ENCODE measurements around the gene EFNB2. TPM values are rescaled to one million over a fixed set of nuclear protein-coding genes. Genes with fewer than 3 reads are reported as not detected.

Gene EFNB2
- polyA plus RNA-seq, 3 donors: not detected

DNA sequence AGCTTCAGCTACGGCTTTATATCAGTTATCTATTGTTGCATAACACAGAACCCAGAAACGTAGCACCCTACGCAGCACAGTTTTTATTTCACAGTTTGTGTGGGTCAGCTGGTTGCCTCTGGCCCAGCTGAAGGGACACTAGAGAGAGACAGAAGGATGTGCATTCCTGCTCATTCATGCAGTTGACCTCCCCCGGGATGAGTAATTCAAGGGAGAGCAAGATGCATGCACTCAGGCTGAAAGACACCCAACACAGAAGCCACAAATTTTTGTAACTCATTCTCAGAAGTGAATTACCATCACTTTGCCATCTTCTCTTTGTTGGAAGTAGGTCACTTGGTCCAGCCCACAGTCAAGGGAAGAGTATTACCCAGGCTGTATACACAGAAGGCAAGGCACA, 89.5 kb downstream of the EFNB2 start:
- TF ChIP-seq CTCF (IDR thresholded peaks at IDR 0.05): no peak
- peaks cover 0 to 2% (median 1%) of the 10 kb centered on the region in 3 donors for H3K27me3 Mint-ChIP-seq (ENCODE audit: low read depth in 3 of 3)
- no peak overlapping the region for H3K9ac ChIP-seq (ENCODE audit: insufficient read depth, low read length, poor library complexity, severe bottlenecking)
- H3K4me3 Mint-ChIP-seq: no peak overlapping the region
- intact Hi-C loops (cut with micrococcal nuclease): no loop called here
- peaks cover 0 to 15% (median 7%) of the 10 kb centered on the region in 7 donors for H3K9me3 Mint-ChIP-seq
- H3K27ac Mint-ChIP-seq: no peak overlapping the region
- no peak overlapping the region for H3K27ac ChIP-seq (ENCODE audit: low read depth in 1 of 2, low read length in 2 of 2)
- H3K36me3 ChIP-seq (replicated peaks in 1 of 2; ENCODE audit: control insufficient read depth in 1 of 2, insufficient read depth in 2 of 2, low read length in 2 of 2): no peaks in the 10 kb centered on the region
- H3K27me3 ChIP-seq (ENCODE audit: control insufficient read depth in 2 of 2, insufficient read depth in 2 of 2, low read length in 2 of 2): no peaks in the 10 kb centered on the region
- DNase-seq: no peak
- 100% methylated on average over 4 of the region's 4 CpGs for WGBS (ENCODE audit: insufficient coverage)
- no peak overlapping the region for H3K4me2 ChIP-seq (replicated peaks; ENCODE audit: extremely low read depth, low read length, poor library complexity, severe bottlenecking)
- no peak overlapping the region for H3K4me3 ChIP-seq (replicated peaks in 1 of 3; ENCODE audit: low read depth in 2 of 3, low read length in 3 of 3)
- H3K79me2 ChIP-seq (ENCODE audit: insufficient read depth, low read length): no peaks in the 10 kb centered on the region
- no peaks in the 10 kb centered on the region for H3K9me3 ChIP-seq (replicated peaks in 1 of 2; ENCODE audit: control insufficient read depth in 1 of 2, insufficient read depth in 1 of 2, low read length in 2 of 2)
- H3K4me1 Mint-ChIP-seq: no peaks in the 10 kb centered on the region
- H3K36me3 Mint-ChIP-seq: no peaks in the 10 kb centered on the region
- H3K4me1 ChIP-seq (ENCODE audit: control insufficient read depth in 1 of 2, insufficient read depth in 2 of 2, low read length in 2 of 2): no peaks in the 10 kb centered on the region
- H4K20me1 ChIP-seq (ENCODE audit: insufficient read depth, low read length): no peaks in the 10 kb centered on the region
- H2AFZ ChIP-seq (ENCODE audit: insufficient read depth, low read depth, low read length, poor library complexity, severe bottlenecking): no peak overlapping the region

DNA sequence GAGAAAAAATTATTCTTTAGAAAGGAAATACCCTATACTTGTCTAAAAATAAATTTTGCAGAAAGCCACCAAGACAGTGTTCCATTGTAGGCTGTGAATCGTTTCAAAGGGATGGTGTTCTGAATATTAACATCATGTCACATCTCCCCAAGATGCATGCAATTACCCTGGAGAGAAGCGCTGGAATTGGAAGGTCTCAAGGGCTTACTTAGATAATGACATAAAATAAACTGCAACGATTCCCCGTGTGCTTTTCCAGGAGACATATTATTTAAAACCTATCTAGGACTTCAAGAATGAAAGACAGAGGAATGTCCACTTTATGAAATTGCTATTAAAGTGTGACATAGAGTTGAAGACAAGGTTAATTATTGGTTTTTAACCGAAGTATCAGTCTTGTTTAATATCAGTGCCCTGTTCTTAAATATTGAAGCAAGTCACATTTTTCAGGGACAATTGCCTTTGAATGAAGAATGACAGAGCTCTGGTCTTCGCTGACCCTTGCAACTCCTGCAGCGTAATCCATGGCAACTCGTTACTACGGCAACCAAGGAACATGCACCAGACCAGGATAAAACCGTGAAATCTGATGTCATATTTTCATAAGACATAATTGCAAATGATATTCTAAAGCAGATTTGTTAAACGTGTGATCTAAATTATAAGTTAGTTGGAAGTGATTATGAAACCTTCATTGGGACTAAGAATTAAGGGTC, 91.7 kb downstream of the EFNB2 start:
- no peak for TF ChIP-seq CTCF (IDR thresholded peaks at IDR 0.05)
- H3K27ac Mint-ChIP-seq: no peak overlapping the region

More for the DNA sequence above, 91.7 kb downstream of the EFNB2 start:
- H3K36me3 ChIP-seq (replicated peaks in 1 of 2; ENCODE audit: control insufficient read depth in 1 of 2, insufficient read depth in 2 of 2, low read length in 2 of 2): no peaks in the 10 kb centered on the region
- Mint-ChIP-seq H3K4me3 (no peak overlapping the region), H3K27me3 (ENCODE audit: low read depth in 3 of 3) (peaks cover 0 to 2% (median 1%) of the 10 kb centered on the region in 3 donors), H3K4me1 (no peaks in the 10 kb centered on the region), H3K36me3 (no peaks in the 10 kb centered on the region), H3K9me3 (peaks cover 1 to 11% (median 5%) of the 10 kb centered on the region in 7 donors)
- no peak overlapping the region for H3K27ac ChIP-seq (ENCODE audit: low read depth in 1 of 2, low read length in 2 of 2)
- H3K4me2 ChIP-seq (replicated peaks; ENCODE audit: extremely low read depth, low read length, poor library complexity, severe bottlenecking): no peak overlapping the region
- no peaks in the 10 kb centered on the region for H3K9me3 ChIP-seq (replicated peaks in 1 of 2; ENCODE audit: control insufficient read depth in 1 of 2, insufficient read depth in 1 of 2, low read length in 2 of 2)
- no peak for DNase-seq
- intact Hi-C loops (cut with micrococcal nuclease): no loop called here
- peaks cover 0 to 2% of the 10 kb centered on the region in 2 donors for H3K27me3 ChIP-seq (ENCODE audit: control insufficient read depth in 2 of 2, insufficient read depth in 2 of 2, low read length in 2 of 2)
- H4K20me1 ChIP-seq (ENCODE audit: insufficient read depth, low read length): no peaks in the 10 kb centered on the region
- H3K4me1 ChIP-seq (ENCODE audit: control insufficient read depth in 1 of 2, insufficient read depth in 2 of 2, low read length in 2 of 2): no peaks in the 10 kb centered on the region
- H3K79me2 ChIP-seq (ENCODE audit: insufficient read depth, low read length): no peaks in the 10 kb centered on the region
- H2AFZ ChIP-seq (ENCODE audit: insufficient read depth, low read depth, low read length, poor library complexity, severe bottlenecking): no peak overlapping the region
- no peak overlapping the region for H3K9ac ChIP-seq (ENCODE audit: insufficient read depth, low read length, poor library complexity, severe bottlenecking)
- no peak overlapping the region for H3K4me3 ChIP-seq (replicated peaks in 1 of 3; ENCODE audit: low read depth in 2 of 3, low read length in 3 of 3)
- WGBS (ENCODE audit: insufficient coverage): 88% methylated on average over 2 of the region's 11 CpGs

All from CD14-positive monocyte (primary cell).